Measurements from ENCODE around the gene HS3ST3B1. TPM values are rescaled to one million over a fixed set of nuclear protein-coding genes. Genes with fewer than 3 reads are reported as not detected.

HS3ST3B1 gene
- 10 to 100 TPM; 25.1 to 32.7 (median 27.2) TPM for polyA plus RNA-seq (ENCODE audit: insufficient read length in 4 of 4)

DNA sequence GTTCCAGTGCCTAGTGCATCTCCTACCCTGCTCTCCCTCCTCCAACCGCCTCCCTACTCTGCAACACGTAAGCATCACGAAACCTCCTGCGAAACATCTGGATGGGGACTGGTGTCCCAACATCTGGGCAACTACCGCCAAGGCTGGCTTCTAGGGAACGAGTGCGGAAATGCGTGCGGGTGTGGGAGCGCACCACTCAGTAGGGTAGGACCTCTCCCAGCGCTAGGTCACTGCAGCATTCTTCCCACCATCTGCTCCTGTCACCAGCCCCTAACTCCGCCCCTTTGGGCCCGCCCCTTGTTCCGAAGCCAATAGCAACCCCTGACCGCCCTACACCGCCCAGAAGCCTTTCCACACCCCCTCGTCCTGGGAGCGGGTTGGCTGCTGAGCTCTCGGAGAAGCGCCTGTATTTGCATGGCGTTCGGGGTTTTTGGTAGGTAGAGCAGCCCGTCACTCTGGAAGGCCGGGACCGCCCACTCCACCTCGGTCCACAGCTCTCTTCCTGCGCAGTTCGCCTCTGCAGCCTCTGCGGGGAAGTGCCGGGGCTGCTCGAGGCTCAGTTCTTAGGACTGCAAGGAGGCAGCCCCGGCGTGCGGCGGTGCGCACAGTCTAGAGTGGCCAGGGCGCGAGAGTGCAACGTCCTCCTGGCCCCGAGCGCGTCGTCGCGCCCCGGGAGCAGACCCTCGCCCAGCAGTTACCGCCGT is at the start of gene HS3ST3B1:
HS3ST3B1 (plus strand) TSS at position 507 of the 704 bp plus-strand sequence. CDS start 438 bp downstream, outside the sequence.
- DNase-seq (ENCODE audit: low read depth in 4 of 4, low spot score in 3 of 4), result peak; percentile 91 to 98 (median 96)

DNA sequence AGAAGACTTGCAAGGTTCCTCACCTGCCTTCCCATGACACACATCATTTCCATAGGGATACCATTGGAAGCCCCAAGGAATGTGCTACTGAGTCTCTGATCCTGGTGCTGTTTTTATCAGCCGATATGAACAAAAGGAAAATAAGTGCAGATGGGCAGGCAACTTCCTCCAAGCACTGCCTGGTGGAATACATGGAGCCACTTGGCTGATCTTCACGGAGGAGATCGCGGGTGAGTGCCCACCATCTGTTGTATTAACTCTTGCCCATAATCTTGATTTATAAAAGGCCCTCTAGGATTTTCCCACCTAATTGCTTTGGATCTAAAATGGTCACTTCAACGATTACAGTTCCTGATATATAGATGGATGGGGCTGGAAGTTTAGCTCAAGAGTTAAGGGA is 39.5 kb upstream of the HS3ST3B1 start:
- no peak for DNase-seq (ENCODE audit: low read depth in 4 of 4, low spot score in 3 of 4)

DNA sequence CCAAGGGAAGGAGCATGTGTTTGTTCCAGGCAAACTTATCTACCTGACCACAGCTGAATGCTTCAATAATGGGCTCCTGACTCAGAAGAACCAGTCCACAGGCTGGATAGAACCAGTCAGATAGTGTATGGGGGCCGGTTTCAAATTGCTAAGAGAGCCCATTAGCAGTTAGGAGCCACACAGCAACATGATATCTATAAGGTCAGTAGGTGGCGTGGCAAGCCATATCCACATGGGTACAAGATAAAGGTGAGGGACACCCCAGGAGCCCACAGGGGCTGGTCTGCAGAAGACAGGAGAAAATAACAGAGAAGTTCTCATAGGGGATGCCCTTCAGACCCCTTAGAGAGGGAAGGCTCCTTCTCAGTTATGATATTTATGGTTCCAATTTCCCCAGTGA is 32.6 kb upstream of the HS3ST3B1 start:
- no peak for DNase-seq (ENCODE audit: low read depth in 4 of 4, low spot score in 3 of 4)

DNA sequence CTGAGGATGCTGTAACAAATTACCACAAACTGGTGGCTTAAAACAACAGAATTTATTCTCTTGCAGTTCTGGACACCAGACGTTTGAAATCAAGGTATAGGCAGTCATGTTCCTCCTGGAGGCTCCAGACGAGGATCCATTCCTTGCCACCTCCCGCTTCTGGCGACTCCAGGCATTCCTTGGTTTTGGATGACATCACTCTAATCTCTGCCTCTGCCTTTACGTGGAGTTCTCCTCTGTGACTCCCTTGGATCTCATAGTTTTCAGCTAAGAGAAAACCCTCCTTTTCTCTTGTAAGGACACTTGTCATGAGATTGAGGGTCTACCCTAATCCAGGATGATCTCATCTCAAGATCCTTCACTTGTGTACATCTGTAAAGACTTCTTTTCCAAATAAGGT is 31.4 kb upstream of the HS3ST3B1 start:
- no peak for DNase-seq (ENCODE audit: low read depth in 4 of 4, low spot score in 3 of 4)

DNA sequence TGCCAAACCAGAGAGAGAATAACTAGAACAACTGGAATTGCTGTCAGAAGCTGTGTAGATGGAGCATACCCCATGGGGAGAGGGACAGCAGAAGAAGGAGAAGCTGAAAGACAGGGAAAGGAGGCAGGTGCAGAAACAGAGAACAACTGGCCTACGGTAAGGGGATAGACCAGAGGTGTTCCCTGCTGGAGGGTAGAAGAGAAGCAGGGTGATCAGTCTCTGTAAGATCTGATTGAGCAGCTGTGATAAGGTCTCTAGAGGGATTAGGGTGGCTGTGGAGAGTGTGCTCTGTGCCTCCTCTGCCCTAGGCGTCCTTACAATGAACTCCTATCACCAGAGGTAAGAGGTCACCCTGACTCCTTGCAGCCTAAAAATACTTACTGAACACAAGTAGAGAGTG is 30.4 kb upstream of the HS3ST3B1 start:
- no peak for DNase-seq (ENCODE audit: low read depth in 4 of 4, low spot score in 3 of 4)

DNA sequence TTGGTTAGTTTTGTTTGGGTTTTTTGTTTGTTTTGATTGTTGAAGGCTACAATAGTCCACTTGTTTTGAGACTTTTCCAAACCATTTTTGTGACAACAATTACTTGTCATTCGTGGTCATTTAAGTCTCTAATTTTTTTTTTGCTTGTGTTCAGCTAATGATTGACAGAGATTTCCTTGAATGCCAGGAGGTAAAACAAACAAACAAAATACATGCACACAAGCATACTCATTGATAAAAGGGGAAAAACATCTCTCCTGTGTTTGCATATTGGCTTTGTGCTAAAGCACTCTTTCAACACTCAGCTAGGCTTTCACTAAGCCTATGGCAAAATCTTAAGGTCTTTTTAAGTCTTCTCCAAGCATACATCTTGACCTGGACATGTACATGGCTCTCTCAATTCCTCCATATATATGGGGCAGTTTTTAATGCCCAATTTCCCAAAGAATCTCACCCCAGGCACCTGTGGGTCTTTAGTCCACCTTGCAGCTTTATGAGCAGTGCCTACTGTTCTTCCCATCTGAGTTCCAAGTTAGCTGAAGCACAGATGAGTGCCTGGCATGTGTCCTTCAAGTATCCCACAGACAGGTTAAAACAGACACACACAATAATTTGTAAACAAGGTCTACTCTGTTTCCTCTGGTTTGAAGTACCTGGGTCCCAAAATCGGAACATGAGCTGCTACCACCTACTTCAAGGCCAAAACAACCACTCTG is 24.2 kb upstream of the HS3ST3B1 start:
- DNase-seq (ENCODE audit: low read depth in 4 of 4, low spot score in 3 of 4), result no peak

DNA sequence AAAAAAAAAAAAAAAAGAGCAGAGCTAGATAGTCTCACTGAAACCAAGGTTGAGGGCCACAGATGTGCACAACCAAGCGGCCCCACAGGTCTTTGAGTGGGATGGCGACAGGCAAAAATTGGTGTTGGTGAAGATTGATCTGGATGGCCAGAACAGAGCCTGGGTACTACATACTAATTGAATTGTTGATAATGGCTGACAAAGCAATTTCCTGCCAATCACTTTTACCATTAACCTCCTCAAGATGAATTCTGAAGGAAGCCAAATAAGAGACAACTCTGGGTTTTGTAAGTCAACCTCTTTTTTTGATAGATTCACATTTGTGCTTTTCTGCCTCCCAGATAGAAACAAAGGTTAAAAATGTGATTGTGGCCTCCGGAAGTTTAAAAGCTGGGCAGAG is 19.4 kb upstream of the HS3ST3B1 start:
- DNase-seq (ENCODE audit: low read depth in 4 of 4, low spot score in 3 of 4), result no peak

DNA sequence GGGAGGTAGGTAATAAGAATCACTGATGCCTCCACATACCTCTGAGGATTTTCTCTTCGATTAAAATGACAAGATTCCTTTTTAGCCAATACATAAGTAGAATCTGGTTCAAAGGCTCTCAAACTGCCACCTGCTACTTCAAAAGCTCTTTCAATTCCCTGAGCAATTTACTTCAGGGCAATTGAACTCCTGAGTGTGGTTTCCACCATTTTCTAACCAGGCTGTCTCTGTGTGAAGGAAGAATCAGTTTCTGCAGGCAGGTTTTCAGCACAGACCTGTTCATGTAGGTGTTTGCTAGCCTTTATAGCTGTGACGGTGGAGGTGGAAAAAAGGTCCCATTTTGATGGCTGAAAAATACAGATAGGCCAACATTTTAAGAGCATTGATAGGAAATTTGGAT is 18.2 kb upstream of the HS3ST3B1 start:
- no peak for DNase-seq (ENCODE audit: low read depth in 4 of 4, low spot score in 3 of 4)

DNA sequence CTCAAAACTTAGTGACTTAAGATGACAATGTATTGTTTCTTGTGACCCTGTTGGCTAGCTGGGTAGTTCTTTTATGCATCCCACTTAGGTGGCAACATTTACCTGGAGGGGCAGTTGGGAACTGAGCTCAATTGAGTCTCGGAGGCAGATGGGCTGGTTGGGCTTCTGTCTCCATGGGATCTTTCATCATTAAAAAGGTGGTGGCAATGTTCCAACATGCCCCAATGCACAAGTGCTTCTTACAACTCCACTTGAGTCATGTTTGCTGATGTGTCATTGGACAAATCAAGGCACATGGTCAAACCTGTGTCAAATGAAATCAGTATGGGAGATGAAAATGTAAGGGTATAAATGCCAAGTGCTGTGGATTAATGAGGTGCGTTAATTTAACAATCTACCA is 11.7 kb upstream of the HS3ST3B1 start:
- no peak for DNase-seq (ENCODE audit: low read depth in 4 of 4, low spot score in 3 of 4)

DNA sequence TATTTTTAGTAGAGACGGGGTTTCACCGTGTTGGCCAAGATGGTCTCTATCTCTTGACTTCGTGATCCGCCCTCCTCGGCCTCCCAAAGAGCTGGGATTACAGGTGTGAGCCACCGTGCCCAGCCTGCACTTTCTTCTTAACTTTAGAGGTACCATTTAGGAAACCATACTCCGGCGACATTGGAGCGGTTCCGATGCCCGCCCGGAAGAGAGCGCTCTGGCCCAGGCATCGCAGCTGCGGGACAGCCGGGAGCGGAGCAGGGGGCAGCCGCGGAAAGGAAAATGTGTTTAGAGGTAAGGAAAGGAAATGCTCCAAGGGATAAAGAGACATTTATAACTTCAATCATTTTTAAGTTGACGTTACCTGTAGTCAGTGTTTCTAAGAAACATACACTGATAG is 6.0 kb upstream of the HS3ST3B1 start:
- no peak for DNase-seq (ENCODE audit: low read depth in 4 of 4, low spot score in 3 of 4)

DNA sequence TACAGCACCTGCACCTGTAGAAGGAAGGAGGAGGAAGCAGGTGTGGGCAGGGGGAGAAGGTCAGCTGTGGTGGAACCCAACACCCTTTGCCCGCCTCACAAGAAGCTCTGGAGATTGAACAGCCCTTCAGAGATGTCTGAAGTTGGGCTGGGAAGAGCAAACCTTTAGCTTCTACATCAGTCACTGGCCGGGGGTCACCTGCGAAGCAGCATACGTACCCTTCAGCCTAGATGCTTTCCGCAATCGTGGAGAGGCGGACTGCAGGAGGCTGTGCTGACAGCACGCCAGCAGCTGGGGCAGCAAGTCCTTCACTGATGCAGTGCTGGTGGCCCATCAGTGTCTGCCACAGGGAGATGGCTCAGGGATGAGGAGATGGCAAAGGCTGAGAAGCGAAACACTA is 5.2 kb upstream of the HS3ST3B1 start:
- no peak for DNase-seq (ENCODE audit: low read depth in 4 of 4, low spot score in 3 of 4)

DNA sequence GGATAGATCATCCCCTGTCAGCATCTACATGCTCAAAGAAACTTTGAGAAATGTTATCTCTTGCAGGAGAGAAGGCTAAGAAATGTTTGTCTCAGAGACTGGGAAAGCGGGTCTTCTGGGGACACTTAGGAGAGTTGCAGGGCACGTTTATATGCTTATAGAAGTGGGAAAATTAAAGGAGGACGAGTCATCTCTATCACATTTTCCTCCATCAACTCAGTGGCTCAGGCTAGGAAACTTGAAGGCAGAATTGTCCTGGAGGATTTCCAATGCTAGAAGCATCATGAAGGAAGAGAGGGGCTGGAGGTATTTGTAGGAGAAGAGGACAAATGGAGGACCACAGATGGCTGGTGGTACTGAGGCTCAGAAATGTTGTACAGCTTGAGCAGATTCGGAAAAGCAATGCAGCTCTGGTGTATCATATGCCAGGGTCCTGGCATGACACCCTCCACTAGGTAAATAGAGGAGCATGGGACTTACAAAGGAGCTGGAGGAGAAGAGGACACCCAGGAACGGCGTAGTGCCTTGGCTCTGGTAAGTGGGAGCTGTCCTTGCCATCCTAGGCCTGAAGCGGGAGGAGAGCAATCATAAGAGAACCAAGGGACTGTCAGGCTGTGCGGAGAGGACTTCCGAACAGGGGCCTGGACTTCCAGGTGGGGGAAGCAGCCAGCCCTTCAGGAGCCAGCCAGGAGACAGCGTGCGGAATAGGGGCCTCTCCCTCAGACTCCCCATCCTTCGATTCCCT is 4.5 kb upstream of the HS3ST3B1 start:
- no peak for DNase-seq (ENCODE audit: low read depth in 4 of 4, low spot score in 3 of 4)

DNA sequence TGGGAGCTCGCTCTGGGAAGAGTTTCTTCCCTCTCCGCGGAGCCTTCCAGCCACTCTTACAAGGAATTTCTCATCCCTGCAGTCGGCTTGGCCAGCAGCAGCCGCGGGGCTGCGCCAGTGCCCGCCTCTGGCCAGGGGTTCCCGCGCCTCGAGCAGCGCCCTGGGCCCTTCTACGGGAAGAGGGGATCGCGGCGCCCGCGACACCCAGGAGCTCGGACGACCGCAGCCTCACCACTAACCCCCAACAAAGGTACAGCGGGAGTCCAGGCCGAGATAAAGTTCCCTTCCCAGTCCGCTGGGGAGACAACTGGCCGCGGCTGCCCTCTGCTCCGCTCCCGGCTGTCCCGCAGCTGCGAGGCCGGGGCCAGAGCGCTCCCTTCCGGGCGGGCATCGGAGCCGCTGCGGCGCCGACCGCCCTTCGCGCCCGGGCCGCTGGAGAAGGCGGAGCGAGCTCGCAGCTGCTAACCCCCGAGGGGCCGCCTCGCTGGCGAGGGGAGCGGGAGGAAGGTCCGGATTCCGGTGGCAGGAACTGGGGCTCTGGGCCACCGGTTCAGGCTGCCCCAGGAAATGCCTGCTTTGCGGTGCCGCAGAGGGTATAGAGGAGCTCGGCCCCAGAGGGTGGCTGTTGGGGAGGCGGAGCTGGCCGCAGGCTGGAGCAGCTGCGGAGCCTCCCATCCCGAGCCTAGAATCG is 3.6 kb upstream of the HS3ST3B1 start:
- no peak for DNase-seq (ENCODE audit: low read depth in 4 of 4, low spot score in 3 of 4)

DNA sequence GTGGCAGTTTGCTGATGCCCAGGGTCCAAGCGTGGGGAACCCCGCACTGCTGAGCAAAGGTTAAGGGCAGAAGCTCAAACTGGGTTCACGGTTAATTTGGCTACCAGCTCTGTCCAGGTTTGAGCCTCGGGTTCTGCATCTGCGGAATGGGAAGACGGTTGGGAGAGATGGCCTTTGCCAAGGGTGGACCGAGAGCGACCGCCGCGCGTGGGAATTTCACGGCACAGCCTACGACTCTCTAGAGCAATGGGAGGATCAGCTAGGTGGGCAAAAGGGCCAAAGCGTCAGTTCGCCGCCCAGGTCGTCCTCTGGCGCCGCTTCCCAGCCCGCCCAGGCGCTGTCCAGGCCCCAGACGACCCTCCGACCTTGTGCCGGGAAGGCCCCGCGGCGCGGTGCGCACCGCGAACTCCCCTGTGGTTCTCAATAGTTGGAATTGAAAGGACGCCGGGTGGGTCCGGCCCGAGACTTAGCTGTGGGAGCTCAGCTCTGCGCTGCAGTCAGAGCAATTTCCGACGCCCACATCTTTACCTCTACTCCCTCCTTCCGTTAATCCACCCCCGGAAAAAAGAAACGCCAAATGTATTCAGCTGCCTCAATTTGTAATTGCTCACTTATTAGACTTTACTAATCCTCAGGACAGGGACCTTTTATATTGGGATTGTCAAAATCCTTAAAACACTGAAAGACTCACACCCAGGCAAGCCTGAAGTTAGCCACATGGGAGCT is 2.5 kb upstream of the HS3ST3B1 start:
- no peak for DNase-seq (ENCODE audit: low read depth in 4 of 4, low spot score in 3 of 4)

DNA sequence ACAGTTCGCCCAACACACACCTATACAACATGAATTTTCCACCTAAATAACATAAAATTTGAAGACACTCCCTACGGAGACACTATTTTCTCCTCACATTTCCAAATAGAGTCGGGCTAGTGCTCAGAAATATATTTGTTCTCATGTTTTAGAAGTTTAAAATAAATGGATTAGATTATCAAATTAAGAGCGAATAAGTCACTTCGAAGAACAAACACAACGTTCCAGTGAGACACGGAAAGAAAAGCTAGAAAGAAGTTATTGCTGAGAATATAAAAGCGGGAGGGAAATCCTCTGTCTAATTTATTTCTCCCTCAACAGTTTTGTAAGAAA is 2.0 kb upstream of the HS3ST3B1 start:
- no peak for DNase-seq (ENCODE audit: low read depth in 4 of 4, low spot score in 3 of 4)

DNA sequence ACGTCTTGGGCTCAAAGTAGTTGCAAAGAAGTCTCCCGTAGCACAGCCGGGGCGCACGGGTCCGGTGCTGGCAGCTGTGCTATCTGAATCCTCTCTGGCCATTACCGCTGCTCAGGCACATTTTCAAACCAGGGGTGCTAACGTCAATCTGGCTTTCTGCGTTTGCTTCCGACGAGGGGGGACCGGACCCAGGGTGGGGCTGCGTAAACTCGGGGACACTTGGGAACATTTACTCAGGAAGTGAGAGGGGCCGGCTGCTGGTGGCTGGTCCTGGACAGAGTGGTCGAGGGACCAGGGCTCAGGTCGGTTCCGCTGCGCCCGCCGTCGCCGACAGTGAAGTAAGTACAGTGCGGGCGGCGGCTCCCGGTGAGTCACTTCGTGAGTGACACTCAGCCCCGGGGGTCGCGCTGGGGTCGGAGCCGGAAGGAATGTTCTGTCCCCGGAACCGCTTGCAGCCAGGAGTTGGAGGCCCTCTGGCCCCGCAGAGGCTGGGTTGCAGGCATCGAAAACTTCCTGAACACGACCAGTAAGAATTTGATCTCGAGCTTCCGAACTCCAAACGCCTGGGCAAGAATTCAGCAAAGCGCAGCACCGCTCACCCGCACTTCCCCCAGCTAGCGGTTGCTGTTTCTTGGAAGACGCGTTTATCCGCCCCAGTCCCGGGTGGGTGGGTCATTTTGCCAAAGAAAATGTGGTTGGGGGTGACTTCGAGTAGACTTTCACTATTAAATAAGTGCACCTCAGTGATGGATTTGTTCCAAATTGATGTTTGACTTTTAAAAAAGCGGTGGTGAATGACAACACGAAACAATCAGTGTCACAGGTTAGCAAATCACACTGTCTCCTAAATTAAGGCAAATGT is 1.4 kb upstream of the HS3ST3B1 start:
- no peak for DNase-seq (ENCODE audit: low read depth in 4 of 4, low spot score in 3 of 4)

DNA sequence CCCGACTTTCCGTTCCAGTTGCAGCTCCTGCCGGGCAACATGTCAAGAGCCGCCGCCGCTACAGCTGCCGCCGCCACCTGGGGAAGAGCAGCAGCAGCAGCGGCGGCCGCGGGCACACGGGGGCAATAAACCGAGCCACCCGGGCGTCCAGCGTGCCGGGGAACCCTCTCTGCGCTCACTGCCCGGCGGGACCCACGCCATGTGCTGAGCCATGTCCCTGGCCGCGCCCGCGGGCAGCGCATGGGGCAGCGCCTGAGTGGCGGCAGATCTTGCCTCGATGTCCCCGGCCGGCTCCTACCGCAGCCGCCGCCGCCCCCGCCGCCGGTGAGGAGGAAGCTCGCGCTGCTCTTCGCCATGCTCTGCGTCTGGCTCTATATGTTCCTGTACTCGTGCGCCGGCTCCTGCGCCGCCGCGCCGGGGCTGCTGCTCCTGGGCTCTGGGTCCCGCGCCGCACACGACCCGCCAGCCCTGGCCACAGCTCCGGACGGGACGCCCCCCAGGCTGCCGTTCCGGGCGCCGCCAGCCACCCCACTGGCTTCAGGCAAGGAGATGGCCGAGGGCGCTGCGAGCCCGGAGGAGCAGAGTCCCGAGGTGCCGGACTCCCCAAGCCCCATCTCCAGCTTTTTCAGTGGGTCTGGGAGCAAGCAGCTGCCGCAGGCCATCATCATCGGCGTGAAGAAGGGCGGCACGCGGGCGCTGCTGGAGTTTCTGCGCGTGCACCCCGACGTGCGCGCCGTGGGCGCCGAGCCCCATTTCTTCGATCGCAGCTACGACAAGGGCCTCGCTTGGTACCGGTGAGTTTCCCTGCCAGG is 604 bp downstream of the HS3ST3B1 start:
- DNase-seq (ENCODE audit: low read depth in 4 of 4, low spot score in 3 of 4), result no peak

DNA sequence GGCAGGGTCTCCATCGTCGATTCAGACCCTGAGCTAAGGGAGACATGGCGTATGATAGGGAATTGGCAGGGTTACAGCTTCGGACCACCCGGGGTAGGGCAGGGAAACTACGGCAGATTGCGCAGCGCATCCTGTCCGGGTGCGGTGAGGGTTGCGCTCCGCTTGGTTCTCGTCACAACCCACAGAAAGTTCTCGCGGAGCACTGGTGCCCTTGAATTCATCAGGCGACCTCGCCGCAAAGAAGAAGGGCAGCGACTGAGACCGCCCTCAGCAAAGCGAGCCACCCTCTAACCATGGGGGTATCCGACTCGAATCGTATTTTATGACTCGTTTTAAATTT is 1.2 kb downstream of the HS3ST3B1 start:
- DNase-seq (ENCODE audit: low read depth in 4 of 4, low spot score in 3 of 4), result no peak
